GM21717 (cell line): Measurements from ENCODE around the gene CCDC78.
A peak's percentile ranks its signal among the peaks of the same experiment; 100 is the strongest.
"Not testable (repeated sequence)": the region's sequence is repeated elsewhere in the genome, so short reads cannot be mapped to it uniquely, and the experiment has no call there.

ENCODE experiments used
- ATAC-seq: cut with Tn5 transposase; IDR thresholded peaks from one replicate; pipeline ENCODE4 v1.9.1; 2021; ENCODE audit warnings: mild to moderate bottlenecking, moderate library complexity; ENCODE audit not compliant: unreplicated experiment

Gene CCDC78

DNA sequence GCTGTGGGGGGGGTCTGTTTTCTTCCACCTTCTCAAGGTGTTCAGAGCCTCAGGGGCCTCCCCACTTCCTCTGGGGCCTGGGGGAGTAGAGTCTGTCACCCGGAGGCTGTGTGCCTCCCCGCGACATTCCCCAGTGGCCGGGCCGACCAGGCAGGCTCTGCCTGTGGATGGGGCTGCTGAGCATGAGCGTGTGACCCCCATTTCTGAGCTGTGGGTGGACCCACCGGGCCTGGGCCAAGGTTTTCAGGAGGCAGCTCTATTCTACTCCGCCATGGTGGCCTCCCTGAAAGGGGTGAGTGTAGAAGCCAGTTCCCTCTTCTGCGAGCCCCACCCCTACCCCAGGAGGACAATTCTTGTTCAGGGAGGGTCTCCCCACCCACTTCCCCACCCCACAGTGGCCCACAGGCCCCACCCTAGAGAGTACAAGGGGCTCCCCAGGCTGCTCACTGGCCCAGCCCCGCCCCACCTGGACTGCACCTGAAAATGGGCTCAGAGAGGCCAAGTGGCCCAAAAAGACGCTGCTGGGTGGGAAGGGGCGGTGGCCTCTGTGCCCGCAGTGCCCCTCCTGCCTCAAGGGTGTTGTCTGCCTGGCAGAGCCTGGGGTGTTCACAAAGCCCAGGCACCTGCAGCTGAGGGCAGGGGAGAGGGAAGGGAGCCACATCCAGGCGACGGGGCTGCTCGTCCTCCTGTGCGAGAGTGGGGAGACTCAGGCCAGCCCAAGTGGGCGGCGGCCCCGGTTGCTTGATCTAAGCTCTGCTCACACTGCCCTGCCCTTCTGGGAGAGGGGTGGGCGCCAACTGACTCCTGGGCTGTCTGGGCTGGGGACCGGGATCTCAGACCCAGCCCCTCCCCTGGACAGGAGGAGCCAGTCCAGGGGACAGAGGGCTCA is 35.6 kb upstream of the CCDC78 start:
- ATAC-seq = no peak

DNA sequence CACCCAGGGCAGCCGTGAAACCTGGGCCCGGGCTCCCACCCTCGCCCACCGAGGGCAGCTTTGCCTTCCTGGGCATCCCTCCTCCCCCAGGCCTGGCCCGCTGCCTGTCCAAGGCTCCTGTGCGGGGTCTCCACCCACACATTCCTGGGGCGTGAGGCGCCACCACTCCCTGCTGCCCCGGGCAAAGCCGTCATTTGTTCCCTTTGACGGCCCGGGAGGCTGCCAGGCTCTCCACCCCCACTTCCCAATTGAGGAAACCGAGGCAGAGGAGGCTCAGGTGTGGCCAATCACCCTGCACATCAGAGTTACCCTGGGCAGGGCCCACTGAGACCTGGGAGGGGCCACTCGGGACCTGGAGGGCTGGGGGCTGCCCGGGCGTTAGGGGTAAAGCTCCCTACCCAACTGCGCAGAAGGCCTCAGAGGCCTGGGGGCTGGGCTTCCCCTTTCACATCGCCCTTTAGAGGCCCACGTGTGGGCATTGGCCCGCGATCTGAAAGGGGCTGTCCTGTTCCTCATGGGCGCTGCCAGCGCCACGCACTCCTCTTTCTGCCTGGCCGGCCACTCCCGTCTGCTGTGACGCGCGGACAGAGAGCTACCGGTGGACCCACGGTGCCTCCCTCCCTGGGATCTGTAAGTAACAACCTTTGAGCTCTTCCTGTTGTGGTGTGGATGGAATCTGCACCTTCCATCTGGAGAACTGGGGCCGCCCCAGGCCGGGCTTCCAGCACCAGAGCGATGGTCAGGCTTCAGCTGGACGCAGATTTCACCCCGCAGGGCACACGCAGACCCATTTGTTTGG is 34.5 kb upstream of the CCDC78 start, which contains the start of gene MSLN:
TSS of gene MSLN (plus strand) at position 190 of the 799 bp plus-strand sequence. CDS start 1,947 bp downstream, outside the sequence.
- no peak for ATAC-seq

DNA sequence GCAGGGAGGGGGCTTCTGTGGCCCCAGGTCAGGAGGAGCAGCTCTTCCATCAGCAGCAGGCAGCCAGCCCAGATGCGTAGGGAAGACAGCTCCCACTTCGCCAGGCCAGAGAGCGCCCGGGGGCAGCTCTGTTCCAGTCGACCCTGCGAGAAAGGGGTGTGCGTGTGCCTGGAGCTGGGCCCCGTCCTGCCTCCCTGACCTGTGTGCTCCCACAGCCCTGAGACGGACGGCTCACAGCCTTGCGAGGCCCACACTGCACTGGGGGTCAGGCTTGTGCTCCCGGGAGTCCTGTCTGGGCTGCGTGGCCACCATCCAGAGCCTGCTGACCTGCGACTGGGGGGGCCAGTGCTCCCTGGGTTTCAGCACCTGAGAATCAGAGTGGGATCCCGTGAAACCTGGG is 33.8 kb upstream of the CCDC78 start:
- ATAC-seq = no peak

DNA sequence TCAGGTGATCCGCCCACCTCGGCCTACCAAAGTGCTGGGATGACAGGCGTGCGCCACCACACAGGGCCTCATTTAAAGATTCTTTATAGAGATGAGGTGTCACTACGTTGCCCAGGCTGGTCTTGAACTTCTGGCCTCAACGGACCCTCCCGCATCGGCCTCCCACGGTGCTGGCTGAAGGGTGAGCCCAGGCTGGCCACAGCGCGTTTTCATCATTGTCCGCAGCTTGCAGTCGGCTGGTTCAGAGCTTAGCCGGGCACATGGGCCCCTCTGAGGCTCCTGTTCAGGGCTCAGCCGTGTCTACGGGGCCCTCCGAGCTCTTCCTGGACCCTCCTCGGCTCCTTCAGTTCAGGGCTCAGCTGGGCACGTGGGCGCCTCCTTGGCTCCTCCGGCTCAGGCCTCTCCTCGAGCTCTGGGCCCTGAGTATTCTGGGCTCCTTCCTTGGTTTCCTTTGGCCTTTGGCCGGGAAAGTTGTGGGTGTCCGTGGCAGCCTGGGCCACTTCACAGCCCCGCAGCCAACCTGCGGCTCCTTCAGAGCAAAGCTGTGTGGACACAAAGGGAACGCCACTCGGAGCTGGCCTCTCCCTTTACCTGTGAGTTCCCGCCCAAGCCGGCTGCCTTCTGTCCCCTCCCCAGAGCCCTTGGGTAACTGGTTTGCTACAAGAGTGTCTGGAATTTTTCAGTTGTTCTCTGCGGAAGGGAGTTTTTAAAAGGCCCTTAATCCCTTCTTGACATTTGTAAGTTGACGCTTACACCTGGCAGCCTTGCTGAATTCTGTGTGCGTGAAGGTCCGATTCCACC is 33.1 kb upstream of the CCDC78 start:
- no peak for ATAC-seq

DNA sequence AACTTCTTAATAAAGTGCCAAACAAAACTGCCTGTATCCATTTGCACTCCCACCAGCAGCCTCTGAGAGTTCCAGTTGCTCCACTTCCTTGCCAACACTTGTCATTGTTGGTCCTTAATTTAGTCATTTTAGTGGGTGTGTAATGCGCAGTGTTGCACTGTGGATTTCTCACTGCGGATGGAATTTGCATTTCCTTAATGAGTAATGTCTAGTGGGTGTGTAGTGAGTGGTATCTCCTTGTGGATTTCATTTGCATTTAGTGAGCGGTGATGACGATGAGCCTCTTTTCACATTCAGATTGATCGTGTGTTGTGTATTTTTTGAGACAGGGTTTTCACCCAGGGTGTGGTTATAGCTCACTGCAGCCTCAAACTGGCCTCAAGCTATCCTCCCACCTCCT is 30.2 kb upstream of the CCDC78 start:
- ATAC-seq = no peak

DNA sequence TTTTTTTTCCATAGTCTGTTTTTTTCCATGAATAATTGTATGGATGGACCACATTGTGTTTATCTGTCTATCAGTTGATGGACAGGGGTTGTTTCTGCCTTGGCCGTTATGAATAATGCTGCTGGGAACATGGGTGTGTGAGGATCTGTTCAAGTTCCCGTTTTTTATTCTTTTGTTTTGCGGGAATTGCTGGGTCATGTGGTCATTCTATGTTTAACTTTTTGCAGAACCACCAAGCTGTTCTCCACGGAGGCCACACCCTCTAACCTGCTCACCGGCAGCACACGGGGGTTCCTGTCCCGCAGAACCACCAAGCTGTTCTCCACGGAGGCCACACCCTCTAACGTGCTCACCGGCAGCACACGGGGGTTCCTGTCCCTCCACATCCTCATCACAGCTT is 28.4 kb upstream of the CCDC78 start:
- no peak for ATAC-seq

DNA sequence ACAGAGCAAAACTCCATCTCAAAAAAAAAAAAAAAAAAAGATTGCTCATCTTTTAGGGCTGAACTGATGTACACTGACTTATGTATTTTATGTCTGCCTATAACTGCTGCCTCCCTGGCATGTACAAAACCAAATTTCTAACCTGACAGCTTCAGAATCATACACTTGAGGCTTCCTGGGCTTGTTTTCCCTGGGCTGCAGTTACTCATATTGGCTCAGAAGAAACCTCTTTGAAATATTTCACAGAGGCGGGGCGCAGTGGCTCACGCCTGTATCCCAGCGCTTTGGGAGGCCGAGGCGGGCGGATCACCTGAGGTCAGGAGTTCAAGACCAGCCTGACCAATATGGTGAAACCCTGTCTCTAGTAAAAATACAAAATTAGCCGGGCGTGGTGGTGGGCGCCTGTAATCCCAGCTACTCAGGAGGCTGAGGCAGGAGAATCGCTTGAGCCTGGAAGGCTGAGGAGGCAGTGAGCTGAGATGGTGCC is 27.9 kb upstream of the CCDC78 start:
- ATAC-seq = not testable (repeated sequence)

DNA sequence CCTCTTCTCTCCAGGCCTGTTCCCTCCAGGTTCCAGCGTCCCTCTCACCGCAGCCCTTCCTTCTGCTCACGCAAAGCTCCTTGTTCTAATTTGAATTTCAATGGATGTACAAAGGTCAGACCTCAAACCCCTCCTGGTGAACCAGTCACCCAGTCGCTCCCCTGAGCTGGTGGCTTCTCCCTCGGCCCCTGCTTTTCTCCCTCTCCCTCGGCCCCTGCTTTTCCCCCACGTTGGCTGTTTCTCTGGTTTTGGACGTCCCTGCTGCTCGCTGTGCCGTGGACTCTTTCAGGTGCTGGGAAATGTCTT is 25.7 kb upstream of the CCDC78 start:
- no peak for ATAC-seq

DNA sequence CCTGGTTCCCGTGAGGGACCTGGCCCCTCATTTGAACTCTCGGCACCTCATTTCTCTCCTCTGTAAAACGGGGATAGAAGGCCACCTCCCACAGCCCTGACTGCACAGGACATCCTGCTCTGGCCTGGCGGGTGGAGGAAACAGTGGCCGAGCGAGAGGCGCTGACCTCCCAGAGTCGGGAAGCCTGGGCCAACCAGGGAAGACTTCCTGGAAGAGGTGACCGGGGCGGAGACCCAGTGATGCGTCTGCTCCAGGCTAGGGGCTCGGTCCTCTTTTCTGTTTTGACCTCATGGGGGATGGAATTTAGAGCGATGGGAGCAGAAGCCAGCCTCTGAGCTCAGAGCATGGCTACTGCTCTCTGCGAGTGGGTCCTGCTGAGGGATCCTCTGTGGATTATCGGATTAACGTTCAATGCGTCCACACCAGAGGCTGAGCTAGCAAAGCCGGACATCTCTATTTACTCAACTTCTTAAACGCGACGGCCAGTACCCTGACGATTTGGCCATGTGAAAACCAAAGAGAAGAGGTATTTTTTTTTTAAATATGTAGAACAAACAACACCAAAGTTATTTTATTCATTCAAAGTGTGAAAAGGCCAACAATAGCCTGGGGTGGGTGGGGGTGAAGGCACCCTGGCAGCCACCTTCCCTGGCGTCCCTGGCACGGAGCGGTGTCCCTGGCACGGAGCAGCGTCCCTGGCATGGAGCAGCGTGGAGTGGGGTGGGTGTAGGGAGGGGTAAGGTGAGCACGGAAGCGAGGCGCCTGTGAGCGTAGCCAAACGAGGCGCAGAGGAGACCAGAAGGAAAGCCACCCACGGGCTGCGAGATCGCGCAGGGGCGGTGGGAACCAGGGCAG is 25.1 kb upstream of the CCDC78 start:
- ATAC-seq = no peak

DNA sequence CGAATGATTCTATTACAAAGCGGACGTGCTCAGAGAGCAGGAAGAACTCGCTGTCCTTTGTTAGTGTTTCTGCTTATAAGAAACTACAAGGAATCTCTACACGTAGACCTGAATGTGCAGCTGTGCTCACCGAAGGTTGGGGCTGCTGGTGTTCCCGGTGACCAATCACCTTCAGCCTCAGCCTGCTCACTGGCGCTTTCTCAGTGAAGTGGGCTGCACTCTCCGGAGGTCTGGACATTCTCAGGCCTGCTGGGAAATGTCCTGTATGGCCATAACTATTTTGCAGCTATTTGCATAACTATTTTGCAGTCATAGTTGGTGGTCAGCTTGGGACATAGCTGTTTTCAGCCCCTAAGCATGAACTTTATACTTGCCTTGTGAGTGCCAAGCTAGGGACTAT is 24.2 kb upstream of the CCDC78 start:
- no peak for ATAC-seq

DNA sequence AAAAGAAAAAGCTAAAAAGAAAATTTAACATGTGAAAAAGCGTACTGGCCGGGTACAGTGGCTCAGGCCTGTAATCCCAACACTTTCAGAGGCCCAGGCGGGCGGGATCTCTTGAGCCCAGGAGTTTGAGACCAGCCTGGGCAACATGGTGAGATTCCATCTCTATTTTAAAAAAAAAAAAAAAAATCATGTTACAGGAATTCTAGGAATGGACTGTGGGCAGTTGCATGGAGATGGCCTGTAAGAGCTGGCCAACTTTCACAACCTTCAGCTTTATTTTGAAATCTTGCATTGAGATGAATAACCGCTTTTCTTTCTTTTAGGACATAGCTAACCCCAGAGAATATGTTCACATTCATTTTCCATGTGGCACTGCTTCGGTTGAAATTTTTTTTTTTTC is 22.8 kb upstream of the CCDC78 start:
- ATAC-seq = no peak

DNA sequence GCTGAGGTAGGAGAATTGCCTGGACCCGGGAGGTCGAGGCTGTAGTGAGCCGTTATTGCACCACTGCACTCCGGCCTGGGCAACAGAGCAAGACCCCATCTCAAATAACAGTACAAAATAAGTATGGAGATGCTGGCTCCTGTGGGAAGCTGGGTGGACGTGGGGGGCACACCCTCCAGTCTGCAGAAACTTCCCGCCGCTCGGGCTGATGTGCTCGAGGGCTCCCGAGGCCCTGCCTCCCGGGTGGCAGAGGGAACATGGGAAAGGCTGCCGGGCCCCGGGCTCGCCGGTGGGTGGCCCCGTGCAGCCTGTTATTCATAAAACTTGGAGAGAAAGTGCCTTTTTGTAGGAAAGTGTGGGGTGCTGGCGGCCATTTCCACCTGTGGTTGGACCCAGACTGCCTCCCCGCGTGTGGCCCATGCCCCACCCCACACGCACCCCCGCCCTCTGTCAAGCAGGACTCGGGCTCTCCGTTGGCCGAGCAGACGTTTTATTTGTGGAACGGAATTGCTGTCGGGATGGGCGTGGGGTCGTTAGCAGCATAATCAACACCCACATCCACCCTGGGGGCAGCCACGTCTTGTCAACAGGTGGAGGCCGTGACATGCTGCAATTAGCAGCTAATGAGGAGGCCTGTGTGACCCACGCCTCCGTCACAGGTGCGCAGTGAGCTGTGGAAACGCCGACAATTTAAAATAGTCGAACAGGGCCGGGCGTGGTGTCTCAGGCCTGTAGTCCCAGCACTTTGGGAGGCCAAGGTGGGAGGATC is 21.9 kb upstream of the CCDC78 start:
- no peak for ATAC-seq

DNA sequence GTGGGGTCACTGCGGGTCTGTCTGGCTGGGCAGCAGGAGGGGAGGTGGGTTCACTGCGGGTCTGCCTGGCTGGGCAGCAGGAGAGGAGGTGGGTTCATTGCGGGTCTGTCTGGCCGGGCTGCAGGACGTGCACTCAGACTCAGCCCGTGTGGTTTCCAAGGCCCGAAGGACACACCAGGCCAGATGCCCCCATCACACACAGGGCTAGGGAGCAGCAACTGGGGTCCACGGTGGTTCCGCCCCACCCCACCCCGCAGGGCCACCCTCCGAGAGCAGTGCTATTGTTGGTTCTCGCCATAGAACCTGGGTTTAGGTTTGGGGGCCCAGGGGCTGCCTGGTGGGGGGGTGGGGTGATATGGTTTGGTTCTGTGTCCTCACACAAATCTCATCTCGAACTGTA is 20.4 kb upstream of the CCDC78 start:
- no peak for ATAC-seq

DNA sequence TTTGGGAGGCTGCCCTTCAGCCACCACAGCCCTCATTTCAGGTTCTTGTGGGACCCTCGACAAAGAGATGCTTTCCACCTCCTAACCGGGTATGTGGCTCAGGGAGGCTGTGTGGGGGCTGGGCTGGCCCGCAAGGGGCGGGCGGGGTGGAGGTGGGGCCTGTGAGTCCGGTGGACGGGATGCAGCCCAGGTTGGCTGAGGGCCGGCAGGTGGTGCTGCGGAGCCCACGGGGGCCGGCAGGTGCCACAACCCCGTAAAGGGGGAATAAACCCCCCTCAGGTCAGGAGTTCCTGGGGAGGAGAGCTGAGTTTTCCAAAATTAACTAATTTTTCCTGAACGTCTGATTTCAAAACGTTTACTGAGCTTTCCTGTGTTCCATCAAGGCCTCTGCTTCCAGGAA is 19.5 kb upstream of the CCDC78 start:
- ATAC-seq = no peak

DNA sequence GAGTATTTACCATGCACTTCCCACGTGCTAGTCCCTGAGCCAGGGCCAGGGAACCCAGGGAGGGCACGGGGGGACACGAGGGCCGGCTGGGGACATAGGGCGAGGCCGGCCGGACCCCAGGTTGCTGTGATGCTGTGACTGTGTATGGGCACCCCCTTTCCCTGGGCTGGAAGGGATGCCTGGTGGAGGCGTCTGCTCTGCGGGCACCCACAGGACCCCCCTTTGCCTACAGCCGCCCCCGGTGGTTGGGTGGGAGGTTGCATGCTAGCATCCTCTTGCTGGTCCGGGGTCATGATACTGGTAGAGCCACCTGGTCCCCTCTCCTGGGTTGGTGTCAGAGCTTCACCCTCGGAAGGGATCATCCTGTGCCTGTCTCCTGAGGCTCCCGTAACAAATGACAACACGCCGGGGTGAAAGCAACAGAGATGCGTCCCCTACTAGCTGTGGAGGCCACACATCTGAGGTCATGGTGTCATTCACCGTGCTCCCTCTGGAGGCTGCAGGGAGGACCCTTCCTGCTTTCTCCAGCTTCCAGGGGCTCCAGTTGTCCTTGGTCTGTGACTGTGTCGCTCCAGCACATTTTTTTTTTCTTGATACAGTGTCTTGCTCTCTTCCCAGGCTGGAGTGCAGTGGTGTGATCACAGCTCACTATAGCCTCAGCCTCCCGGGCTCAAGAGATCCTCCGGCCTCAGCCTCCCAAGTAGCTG is 17.7 kb upstream of the CCDC78 start:
- ATAC-seq = no peak

DNA sequence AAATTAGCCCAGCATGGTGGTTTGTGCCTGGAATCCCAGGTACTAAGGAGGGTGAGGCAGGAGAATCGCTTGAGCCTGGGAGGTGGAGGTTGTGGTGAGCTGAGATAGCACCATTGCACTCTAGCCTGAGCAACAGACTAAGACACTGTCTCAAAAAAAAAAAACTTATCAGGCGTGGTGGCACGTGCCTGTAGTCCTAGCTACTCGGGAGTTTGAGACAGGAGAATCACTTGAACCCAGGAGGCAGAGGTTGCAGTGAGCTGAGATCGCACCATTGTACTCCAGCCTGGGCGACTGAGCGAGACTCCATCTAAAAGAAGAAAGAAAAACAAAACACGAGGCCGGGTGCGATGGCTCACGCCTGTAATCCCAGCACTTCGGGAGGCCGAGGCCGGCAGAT is 16.7 kb upstream of the CCDC78 start:
- not testable (repeated sequence) for ATAC-seq

DNA sequence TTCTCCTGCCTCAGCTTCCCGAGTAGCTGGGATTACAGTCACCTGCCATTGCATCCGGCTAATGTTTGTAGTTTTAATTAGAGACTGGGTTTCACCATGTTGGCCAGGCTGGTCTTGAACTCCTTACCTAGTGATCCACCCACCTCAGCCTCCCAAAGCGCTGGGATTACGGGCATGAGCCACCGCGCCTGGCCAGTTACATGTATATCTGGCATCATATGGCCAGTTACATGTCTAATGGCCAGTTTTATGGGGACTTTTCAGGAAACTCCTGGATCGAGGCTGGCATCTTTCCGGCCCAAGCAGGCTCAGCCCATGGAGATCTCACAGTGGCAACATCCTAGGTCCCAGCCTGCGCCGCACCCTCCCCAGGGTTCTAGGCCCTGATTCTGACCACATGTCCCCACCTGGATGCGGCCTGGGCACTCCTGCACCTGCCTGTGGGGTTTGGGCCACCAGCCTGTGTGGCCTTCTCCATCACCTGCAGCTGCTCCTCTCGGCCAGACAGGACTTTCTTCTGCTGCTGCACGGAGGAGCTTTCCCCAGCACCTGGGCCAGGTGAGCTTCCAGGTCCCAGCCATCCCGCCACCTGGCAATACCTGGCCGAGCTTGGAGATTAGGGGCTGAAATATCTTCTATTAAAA is 15.9 kb upstream of the CCDC78 start:
- ATAC-seq = no peak

DNA sequence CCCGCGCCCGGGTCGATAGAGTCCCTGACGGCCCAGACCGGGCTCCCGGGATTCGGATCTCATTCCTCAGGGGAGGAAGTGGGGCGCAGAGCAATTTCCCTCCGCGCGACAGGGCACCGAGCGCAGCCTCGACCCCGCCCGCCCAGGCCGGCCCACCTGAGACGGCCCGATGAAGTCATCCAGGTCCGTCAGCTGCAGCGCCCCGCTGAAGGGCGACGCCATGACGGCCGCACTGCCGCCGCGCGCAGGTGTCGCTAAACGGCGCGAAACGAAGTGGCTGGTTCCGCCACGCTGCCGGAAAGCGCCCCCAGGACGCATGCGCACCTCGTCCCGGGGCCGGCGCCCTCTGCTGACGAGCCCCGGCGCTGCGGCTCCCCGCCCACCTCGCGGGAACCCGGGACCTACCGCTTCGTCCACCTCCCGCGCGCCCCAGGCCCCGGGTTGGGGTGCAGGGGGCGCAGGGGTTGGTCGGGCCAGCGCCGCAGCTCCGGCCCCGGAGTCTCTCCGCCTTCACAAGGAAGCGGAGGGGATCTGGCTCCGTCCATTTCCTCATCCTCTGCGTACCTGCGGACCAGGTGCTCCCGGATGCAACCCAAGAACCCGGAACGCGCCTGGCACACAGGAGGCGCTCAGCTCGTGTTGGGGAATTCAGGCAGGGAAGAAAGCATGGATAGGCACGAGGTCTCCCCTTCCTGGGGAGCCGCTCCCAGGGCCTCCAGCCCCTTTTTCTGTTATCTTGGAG is 14.7 kb upstream of the CCDC78 start, which contains the start of gene CIAO3:
TSS of gene CIAO3 (minus strand) at position 234 of the 742 bp plus-strand sequence. CDS start at position 222, 12 bp downstream.
- peak; percentile 63 for ATAC-seq
